Esophagus muscularis mucosa (tissue), 4 donors: ENCODE measurements around the gene DDX19B. TPM values are rescaled to one million over a fixed set of nuclear protein-coding genes. Genes with fewer than 3 reads are reported as not detected.
"Not testable (repeated sequence)": the region's sequence is repeated elsewhere in the genome, so short reads cannot be mapped to it uniquely, and the experiment has no call there.

ENCODE experiments used
- DNase-seq: peaks from one replicate; pipeline ENCODE4 v3.0.0-alpha.2; 2017; ENCODE audit errors: extremely low spot score
- H3K27ac ChIP-seq, 4 donors: fragments of 200-600 bp; sonication (generic); replicated peaks in 1 of 4; 1 replicate in 3 of 4; 2 replicates in 1 of 4; pipeline ENCODE4 v1.5.1; 2016 to 2019; ENCODE audit warnings: mild to moderate bottlenecking in 1 of 4
- H3K27me3 ChIP-seq, 4 donors: fragments of 200-600 bp; sonication (generic); one replicate each; pipeline versions ENCODE4 v1.5.1 to v1.6.0; 2016 to 2019
- H3K36me3 ChIP-seq, 4 donors: fragments of 200-600 bp; sonication (generic); one replicate each; pipeline ENCODE4 v1.5.1; 2016 to 2019
- H3K4me1 ChIP-seq, 4 donors: fragments of 200-600 bp; sonication (generic); one replicate each; pipeline ENCODE4 v1.5.1; 2016 to 2019
- H3K4me3 ChIP-seq, 4 donors: fragments of 200-600 bp; sonication (generic); 1 replicate in 2 of 4; 2 replicates in 2 of 4; pipeline ENCODE4 v1.5.1; 2016 to 2019; ENCODE audit warnings: mild to moderate bottlenecking in 4 of 4, moderate library complexity in 1 of 4
- H3K9me3 ChIP-seq, 4 donors: fragments of 200-600 bp; sonication (generic); 1 replicate in 3 of 4; 2 replicates in 1 of 4; pipeline ENCODE4 v1.5.1; 2016 to 2019
- EP300 ChIP-seq: sonication (generic); formaldehyde crosslinking; IDR thresholded peaks from one replicate; pipeline ENCODE4 v1.6.1; 2017; ENCODE audit warnings: antibody characterized with exemption
- POLR2A ChIP-seq: fragments of 450-650 bp; IDR thresholded peaks from one replicate; pipeline ENCODE4 v1.6.1; 2017; ENCODE audit warnings: antibody characterized with exemption, moderate library complexity, mild to moderate bottlenecking, low read depth
- POLR2AphosphoS5 ChIP-seq, 2 donors: sonication (generic); formaldehyde crosslinking; IDR thresholded peaks; one replicate each; pipeline ENCODE4 v1.6.1; 2017; ENCODE audit warnings: antibody characterized with exemption in 2 of 2
- WGBS: methylation state at CpG from one replicate; pipeline ENCODE4 v1.1.5; 2018; 5-methylcytosine and 5-hydroxymethylcytosine counted together
- intact Hi-C: fragments of 100-400 bp; cut with DNase I; formaldehyde crosslinking; loops from one replicate; pipeline ENCODE4 v1.15.1; 2023
- total RNA-seq, 4 donors: library from RNA; depleted of rRNA; stranded (reverse); fragments of >200 nt; gene quantifications; one replicate each; pipeline versions ENCODE4 v1.1.0 to v1.2.1, GENCODE V29; 2016
- TF ChIP-seq, protein P1 (sequence below), 3 experiments: fragments of 200-600 bp in 2 of 3; fragments of 450-650 bp in 1 of 3; sonication (generic) in 2 of 3; IDR thresholded peaks; one replicate each; pipeline ENCODE4 v1.5.1; 2017 to 2019; ENCODE audit warnings: antibody characterized with exemption in 3 of 3, mild to moderate bottlenecking in 2 of 3, moderate library complexity in 1 of 3

Gene DDX19B
- total RNA-seq, 4 donors from 2014 or later: 36.1 to 48.7 (median 41.1) TPM

DNA sequence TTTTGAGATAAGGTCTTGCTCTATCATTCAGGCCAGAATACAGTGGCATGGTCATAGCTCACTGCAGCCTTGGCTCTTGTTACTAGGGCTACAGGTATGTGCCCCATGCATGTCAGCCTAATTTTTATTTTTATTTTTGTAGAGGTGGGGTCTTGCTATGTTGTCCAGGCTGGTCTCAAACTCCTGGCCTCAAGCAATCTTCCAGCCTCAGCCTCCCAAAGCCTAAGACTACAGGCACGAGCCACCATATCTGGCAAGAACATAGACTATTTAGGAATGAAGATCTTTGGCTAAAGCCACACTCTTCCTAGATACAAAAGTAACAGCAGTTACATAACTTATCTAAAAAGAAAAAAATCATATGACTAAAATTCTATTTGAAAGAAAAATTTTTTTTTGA is 32.1 kb downstream of the DDX19B start:
- intact Hi-C loops: no loop called here
- TF ChIP-seq, protein P1, sequence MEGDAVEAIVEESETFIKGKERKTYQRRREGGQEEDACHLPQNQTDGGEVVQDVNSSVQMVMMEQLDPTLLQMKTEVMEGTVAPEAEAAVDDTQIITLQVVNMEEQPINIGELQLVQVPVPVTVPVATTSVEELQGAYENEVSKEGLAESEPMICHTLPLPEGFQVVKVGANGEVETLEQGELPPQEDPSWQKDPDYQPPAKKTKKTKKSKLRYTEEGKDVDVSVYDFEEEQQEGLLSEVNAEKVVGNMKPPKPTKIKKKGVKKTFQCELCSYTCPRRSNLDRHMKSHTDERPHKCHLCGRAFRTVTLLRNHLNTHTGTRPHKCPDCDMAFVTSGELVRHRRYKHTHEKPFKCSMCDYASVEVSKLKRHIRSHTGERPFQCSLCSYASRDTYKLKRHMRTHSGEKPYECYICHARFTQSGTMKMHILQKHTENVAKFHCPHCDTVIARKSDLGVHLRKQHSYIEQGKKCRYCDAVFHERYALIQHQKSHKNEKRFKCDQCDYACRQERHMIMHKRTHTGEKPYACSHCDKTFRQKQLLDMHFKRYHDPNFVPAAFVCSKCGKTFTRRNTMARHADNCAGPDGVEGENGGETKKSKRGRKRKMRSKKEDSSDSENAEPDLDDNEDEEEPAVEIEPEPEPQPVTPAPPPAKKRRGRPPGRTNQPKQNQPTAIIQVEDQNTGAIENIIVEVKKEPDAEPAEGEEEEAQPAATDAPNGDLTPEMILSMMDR (IDR thresholded peaks at IDR 0.05): no peak
- TF ChIP-seq EP300 (no peak), POLR2A (no peak), POLR2AphosphoS5 (IDR thresholded peaks at IDR 0.05) (no peak)
- Histone ChIP-seq H3K27ac (peak overlapping the region in 2 of 4 donors; percentile 12 to 68), H3K9me3 (no peaks in the 10 kb centered on the region), H3K27me3 (no peaks in the 10 kb centered on the region), H3K4me3 (no peak overlapping the region), H3K4me1 (peaks cover 0 to 18% (median 2%) of the 10 kb centered on the region in 4 donors), H3K36me3 (peaks cover 49 to 98% (median 85%) of the 10 kb centered on the region in 4 donors)
- WGBS: 77% methylated on average over 1 of the region's 1 CpG
- DNase-seq: no peak

DNA sequence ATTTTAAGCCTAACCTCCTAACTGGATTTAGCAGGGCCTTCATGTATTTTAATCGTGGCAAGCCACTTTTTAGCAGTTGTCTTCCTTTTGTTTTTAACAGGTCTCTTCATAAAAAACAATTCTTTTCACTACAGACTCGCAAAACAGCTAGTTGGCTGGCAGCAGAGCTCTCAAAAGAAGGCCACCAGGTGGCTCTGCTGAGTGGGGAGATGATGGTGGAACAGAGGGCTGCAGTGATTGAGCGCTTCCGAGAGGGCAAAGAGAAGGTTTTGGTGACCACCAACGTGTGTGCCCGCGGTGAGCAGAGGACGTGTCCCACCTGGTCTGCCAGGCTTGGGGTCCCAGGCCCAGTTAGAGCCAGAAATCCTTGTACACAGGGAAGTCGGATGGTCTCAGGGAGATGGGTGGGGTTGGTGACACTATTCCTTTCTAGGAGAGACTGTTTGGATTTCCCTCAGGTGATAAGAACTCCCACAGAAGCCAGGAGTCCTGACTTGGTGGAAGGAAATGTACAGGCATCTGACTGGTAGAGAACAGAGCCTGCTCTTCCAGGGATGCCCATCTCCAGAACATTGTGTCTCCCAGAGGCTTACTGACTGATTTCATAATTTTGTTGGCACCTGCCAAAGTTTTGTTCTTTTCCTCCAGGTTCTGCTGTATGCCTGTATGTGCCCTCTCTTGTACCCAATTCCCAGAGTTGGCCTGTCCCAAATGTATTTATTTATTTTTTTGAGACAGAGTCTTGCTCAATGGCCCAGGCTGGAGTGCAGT is 32.8 kb downstream of the DDX19B start:
- Histone ChIP-seq H3K4me1 (peaks cover 0 to 18% (median 2%) of the 10 kb centered on the region in 4 donors), H3K27ac (peak overlapping the region in 3 of 4 donors; percentile 12 to 68 (median 57)), H3K9me3 (no peaks in the 10 kb centered on the region), H3K27me3 (no peaks in the 10 kb centered on the region), H3K36me3 (peaks cover 43 to 98% (median 79%) of the 10 kb centered on the region in 4 donors), H3K4me3 (no peak overlapping the region)
- no peak for DNase-seq
- 66% methylated on average over 9 of the region's 9 CpGs for WGBS
- TF ChIP-seq, protein P1 (IDR thresholded peaks at IDR 0.05): peak in 2 of 3 experiments; percentile 32 to 56
- no peak for TF ChIP-seq EP300
- TF ChIP-seq POLR2AphosphoS5 (IDR thresholded peaks at IDR 0.05): no peak
- intact Hi-C loops: no loop called here

DNA sequence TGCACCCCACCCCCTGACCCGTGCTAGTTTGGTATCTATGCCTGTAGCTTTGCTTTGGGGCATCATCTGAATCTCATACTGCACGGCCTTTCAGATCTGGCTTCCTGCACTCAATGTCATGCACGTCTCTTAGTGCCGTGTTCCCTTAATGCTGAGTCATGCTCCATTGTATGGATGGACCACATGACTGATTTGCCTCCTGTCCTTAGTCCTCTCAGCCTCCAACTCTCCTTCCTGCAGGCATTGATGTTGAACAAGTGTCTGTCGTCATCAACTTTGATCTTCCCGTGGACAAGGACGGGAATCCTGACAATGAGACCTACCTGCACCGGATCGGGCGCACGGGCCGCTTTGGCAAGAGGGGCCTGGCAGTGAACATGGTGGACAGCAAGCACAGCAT is 33.7 kb downstream of the DDX19B start:
- Histone ChIP-seq H3K4me1 (peaks cover 0 to 18% (median 2%) of the 10 kb centered on the region in 4 donors), H3K27ac (peak overlapping the region in 1 of 4 donors; percentile 68), H3K36me3 (peaks cover 33 to 91% (median 71%) of the 10 kb centered on the region in 4 donors)
- H3K4me3 ChIP-seq, intact Hi-C loops, H3K9me3 ChIP-seq, H3K27me3 ChIP-seq, DNase-seq: not testable (repeated sequence)
- 80% methylated on average over 8 of the region's 12 CpGs for WGBS

DNA sequence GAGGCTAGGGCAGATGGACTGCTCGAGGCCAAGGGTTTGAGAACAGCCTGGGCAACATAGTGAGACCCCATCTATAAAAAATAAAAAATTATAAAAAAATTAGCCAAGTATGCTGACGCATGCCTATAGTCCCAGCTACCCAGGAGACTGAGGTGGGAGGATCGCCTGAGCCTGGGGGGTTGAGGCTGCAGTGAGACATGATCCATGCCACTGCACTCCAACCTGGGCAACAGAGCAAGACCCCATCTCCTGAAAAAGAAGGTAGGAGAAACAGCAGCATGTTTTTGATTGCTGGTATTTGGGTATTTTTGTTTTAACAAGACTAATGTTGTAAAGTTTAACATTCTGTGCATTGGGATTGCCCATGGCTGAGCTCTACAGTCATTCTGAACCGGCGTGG is 38.8 kb downstream of the DDX19B start:
- Histone ChIP-seq H3K9me3 (no peaks in the 10 kb centered on the region), H3K27ac (no peak overlapping the region), H3K27me3 (no peaks in the 10 kb centered on the region), H3K4me1 (no peaks in the 10 kb centered on the region), H3K36me3 (peaks cover 17 to 40% (median 30%) of the 10 kb centered on the region in 4 donors), H3K4me3 (no peak overlapping the region)
- TF ChIP-seq POLR2AphosphoS5 (IDR thresholded peaks at IDR 0.05): no peak
- TF ChIP-seq, protein P1 (IDR thresholded peaks at IDR 0.05): no peak
- no peak for TF ChIP-seq POLR2A
- no peak for TF ChIP-seq EP300
- no peak for DNase-seq
- intact Hi-C loops: no loop called here
- WGBS: 94% methylated on average over 5 of the region's 5 CpGs

DNA sequence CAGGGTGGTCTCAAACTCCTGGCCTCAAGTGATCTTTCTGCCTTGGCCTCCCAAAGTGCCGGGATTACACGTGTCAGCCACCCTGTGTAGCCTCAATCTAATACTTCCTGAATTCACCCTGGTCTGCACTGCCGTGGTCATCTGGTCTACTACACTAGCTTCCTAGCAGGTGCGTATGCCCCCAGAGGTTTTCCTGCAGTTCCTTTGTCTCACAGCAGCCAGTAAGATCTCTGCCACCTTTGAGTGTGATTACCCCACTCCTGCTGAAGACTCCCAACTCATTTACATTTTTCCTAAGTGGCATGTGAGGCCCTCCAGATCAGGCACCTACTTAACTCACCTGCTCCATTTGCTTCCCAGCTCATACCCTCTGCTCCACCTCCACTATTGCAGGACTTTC is 42.6 kb downstream of the DDX19B start:
- H3K4me3 ChIP-seq: no peak overlapping the region
- no peak for TF ChIP-seq EP300
- no peak for TF ChIP-seq POLR2AphosphoS5 (IDR thresholded peaks at IDR 0.05)
- TF ChIP-seq, protein P1 (IDR thresholded peaks at IDR 0.05): no peak
- TF ChIP-seq POLR2A: no peak
- no peak for DNase-seq
- no peak overlapping the region for H3K27ac ChIP-seq
- peaks cover 4 to 14% (median 9%) of the 10 kb centered on the region in 4 donors for H3K4me1 ChIP-seq
- H3K27me3 ChIP-seq: no peaks in the 10 kb centered on the region
- intact Hi-C loops: loop anchor here (10.0 kb wide), 1 partner anchor 47 kb away; the partner anchor contains the start of gene DDX19B
- peaks cover 0 to 4% (median 1%) of the 10 kb centered on the region in 4 donors for H3K36me3 ChIP-seq
- no peaks in the 10 kb centered on the region for H3K9me3 ChIP-seq
- WGBS: 65% methylated on average over 4 of the region's 4 CpGs
